Renal pelvis (tissue), 4 donors: Measurements from ENCODE around the gene ACTR1A. TPM values are rescaled to one million over a fixed set of nuclear protein-coding genes. Genes with fewer than 3 reads are reported as not detected.
"Not testable (repeated sequence)": the region's sequence is repeated elsewhere in the genome, so short reads cannot be mapped to it uniquely, and the experiment has no call there.

ENCODE experiments used
- DNase-seq: peaks from one replicate; pipeline ENCODE4 v3.0.0-alpha.2; 2013
- polyA plus RNA-seq, 3 donors: library from polyadenylated mRNA; unstranded; fragments of 120-200 nt; gene quantifications; one replicate each; pipeline ENCODE4 v1.2.1, GENCODE V29; 2013; ENCODE audit not compliant: insufficient read length in 3 of 3

ACTR1A gene
- polyA plus RNA-seq, 3 donors = 78.4 to 96.4 (median 79.2) TPM

DNA sequence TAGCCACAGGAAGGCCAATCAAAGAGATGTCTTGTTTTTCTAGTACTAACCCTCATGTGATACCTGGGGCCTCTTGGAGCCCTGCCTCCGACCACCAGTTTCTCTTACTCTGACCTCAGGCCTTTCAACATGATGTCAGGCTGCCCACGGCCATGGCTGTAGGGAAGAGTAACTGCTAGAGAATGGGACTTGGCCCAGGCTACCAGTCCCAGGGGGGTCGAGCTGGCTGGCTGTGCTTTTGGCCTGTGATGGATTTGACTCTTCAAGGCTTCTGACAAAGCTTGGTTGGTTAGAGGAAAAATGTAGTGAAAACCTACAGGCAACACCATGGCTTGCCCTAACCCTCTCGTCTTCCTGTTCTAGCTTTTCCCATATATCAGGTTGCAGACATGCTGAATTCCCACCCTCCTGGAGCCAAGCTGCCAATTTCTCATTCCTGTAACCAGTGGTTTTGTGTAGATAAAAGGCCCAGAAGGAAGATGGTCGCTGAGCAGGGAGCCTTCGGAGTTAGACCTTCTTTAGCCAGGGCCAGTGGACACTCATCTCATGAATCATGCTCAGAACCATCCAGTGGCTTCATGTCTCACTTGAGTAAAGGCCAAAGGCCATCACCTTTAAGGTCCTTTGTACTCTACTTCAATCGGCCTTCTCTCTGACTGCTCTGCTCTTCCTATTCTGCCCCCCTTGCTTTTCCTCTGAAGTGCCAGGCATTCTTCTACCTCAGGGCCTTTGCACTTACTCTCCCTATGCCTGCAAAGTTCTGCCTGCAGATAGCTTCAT lies 20.9 kb upstream of the ACTR1A start:
- DNase-seq = no peak

DNA sequence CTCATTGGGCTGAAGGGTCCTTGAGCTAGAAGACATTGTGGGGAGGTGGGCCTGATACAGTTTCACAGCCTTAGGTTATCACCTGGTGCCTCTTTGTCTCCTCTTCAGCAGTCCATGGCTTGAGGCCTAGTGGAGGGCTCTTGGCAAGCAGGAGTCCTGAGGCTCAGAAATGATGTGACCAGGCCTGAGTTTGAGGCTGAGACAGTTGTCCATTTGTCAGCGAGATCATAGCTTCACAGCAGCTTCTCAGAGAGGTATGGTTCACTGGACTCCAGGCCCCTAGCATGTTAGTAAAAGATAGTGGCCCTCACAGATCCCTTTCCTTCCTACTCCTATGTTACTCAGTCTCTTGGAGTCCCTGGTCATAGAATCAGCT lies 20.4 kb upstream of the ACTR1A start:
- no peak for DNase-seq

DNA sequence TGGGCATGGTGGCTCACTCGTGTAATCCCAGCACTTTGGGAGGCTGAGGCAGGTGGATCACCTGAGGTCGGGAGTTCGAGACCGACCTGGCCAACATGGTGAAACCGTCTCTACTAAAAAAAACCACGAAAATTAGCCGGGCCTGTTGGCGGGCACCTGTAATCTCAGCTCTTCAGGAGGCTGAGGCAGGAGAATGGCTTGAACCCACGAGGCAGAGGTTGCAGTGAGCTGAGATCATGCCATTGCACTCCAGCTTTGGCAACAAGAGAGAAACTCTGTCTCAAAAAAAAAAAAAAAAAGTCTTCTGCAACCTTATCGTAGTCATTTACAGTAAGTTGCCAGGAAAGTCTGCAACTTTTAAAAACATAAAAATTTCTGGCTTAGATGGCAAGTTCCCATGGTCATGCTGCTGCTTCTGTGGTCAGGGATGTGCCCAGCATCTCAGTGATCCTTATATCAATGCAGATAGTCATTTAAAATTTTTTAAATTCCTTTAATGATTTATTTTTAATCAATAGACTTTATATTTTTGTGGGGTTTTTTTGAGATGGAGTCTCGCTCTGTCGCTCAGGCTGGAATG lies 16.8 kb upstream of the ACTR1A start:
- DNase-seq = no peak

DNA sequence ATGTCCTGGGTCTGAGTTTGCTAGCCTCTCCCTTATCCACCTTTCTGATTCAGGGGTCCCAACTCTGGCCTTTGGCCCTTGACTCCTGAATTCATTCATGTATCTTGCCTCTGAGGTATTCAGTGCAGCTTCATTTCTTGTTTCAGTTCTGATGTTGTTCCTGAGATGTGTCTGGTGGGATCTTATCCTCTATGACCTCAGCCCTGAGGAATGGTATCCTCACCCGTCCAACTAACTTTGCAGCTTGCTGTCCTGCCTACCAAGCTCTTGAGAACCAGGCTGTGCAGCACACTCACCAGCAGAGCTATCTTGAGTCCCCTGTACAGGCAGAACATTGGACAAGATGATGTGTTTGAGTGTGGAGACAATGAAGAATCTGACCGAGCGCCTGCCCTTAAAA lies 15.0 kb upstream of the ACTR1A start:
- DNase-seq = no peak

DNA sequence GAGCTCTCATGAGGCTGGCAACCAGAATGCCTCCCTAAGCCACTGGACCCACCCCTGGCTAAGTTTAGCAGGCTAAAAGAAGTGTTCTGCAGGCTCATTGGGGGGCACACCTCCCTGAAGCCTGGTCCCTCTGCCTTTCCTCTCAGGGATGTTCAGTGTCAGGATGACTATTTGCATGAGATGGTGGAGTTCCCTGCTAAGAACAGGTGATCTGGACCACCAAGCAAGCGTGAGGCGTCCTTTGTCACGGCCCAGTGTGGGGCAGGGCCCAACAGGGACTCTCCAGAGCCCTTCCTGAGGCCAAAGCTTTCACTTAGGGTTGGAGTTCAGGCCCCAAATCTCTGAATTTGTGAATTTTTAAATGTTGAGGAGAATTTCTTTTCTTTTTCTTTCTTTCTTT lies 13.2 kb upstream of the ACTR1A start:
- DNase-seq = no peak

DNA sequence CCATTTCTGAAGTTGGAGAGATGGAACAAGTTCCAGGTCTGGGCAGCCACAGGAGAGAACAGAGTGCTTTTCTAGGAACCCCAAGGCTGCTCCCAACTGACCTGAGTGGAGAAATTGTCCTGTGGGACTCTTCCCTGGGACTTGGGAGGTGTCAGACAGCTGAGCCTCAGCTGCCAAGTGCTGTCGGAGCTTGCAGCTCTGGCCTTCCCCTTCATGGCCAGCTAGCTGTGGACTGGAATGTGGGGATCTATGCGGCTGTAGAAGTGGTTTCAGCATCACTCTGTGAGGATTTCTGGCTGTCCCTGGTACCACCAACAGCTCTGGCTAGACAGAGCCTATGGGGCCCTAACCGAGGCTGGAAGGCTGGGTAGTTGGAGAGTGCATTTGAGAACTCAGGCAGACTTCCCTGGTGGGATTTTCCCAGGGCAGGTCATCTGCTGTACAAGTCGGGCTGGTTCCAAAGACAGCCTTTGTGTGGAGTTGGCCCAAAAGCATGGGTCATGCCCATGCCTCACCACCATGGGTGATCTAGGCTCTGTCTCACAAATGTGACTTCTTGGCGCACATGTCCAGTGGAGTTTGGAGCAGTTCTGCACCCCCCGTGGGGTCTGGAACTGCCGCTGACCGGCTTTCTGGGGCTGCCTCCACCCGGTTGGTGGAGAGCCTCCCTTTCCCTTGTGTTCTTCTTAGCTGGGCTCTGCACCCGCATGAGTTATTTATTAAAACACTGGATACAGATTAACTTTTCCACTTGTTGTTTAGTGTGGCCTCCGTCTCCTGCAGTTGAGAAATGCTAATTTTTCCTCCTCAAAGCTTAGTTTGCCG lies 12.2 kb upstream of the ACTR1A start:
- DNase-seq = peak; percentile 42

DNA sequence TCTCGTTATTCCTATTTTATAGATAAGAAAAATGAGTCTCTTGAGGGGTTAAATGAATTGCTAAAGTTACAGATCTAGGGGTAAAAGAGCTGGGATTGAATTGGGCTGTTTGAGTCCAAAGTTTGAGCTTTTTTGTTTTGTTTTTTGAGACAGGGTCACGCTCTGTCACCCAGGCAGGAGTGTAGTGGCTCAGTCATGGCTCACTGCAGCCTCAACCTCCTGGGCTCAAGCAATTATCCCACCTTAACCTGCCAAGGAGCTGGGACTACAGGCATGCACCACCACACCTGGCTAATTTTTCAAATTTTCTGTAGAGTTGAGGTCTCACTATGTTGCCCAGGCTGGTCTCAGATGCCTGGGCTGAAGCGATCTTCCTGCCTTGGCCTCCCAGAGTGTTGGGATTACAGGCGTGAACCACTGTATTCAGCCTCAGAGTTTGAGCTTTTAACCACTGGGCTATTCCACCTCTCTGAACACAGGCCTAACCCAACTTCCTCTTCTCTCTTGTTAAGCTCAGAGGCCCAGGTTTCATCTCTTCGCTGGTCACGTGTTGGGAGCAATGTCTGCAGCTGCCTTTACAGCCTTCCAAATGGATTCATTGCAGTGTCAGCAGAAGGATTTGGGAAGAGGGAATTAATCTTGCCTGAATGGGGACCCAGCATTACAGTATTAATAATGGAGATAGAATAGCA lies 9.2 kb upstream of the ACTR1A start:
- DNase-seq = no peak

DNA sequence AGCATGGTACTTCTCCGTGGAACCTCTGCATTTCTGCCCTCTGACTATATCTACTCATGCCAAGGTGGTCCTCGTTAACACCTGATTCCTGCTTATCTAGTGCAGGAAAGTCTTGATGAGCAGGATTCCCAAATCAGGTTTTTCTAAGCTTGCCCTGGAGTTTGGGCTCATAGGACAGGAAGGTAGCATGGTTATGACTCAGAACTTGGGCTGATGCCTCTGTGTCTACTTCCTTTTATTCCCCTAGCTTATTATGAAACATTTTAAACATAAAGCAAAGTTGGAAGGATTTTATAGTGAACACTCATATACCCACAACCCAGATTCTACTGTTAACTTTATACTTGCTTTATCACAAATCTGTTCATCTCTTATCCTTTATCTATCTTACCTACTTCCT lies 6.9 kb upstream of the ACTR1A start:
- DNase-seq = no peak

DNA sequence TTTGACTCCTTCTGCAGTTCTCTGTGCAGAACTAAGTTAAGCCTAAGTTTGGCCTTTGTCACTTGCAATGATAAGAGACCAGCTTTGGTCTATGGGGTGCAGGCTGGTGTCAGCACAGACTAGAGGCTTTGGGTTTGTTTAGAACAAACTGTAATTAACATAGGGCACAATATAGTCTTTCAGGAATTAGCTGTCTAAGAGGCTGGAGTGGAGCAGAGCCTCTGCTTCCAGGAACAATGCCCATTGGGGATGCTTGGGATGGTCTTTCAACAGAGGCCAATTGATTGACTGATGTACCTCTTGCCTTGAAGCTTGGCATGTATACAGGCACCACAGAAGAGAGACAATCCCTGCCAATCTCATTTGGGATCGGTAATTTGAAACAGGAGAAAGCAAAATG lies 6.0 kb upstream of the ACTR1A start:
- DNase-seq = no peak

DNA sequence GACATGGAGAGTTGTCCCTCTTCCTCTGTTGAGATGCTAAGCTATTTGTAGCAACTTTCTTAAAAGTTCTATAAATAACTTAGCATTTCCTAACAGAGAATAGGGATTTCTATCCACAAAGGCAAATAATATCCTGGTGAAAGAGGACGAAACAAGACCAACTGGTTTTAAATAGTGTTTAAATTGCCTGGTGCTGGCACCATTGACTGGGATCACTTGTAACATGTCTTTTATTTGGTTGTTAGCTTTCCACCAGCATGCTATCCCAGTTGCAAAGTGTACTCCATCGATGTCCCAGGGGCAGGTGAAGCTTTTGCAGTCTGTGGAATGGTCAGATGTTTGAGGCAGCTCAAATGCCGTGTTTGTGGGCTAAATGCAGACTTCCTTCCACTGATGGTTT lies 5.0 kb upstream of the ACTR1A start:
- DNase-seq = no peak

DNA sequence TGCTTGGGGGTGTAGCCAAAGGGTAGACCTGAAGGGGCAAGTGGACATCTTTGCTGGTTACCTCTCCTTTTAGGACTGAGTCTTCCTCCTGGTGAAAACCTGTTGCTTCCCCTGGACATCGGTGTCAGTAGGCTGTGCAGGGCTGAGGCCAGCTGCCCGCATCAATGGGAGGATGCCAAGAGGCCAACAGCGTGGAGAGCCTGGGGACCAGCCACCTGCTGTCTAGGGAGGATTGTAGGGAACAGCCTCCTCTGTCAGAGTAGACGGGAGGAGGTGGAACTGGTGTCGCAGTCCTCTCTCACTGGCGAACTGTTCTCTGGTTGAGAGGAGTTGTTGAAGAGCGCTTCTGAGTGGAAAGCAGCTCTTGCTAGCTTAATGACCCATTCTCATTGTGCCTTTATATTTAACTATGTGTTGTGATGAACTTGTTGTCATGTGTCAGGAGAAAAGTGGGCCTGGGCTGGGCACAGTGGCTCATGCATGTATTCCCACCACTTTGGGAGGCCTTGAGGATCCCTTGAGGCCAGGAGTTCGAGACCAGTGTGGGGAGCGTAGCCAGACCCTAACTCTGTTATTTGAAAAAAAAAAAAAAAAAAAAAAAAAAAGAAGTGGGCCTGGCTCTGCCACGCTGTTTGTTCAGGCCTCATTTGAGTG lies 3.1 kb upstream of the ACTR1A start:
- no peak for DNase-seq

DNA sequence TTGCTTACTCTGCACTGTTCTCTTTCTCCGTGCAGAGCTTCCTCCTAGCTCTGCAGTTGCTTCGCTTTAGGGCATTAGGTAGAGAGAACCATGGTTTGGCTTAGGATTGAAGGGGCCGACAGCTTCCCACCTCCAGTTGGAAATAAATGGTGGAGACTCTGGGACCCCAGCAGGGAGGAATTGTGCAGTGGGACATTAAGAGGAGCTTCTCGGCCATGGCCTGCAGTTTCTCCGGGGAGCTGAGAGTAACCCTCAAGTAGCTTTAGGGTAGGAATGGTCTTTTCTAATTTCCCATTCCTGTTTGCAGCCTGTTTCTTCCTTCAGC lies 2.4 kb upstream of the ACTR1A start:
- DNase-seq = no peak

DNA sequence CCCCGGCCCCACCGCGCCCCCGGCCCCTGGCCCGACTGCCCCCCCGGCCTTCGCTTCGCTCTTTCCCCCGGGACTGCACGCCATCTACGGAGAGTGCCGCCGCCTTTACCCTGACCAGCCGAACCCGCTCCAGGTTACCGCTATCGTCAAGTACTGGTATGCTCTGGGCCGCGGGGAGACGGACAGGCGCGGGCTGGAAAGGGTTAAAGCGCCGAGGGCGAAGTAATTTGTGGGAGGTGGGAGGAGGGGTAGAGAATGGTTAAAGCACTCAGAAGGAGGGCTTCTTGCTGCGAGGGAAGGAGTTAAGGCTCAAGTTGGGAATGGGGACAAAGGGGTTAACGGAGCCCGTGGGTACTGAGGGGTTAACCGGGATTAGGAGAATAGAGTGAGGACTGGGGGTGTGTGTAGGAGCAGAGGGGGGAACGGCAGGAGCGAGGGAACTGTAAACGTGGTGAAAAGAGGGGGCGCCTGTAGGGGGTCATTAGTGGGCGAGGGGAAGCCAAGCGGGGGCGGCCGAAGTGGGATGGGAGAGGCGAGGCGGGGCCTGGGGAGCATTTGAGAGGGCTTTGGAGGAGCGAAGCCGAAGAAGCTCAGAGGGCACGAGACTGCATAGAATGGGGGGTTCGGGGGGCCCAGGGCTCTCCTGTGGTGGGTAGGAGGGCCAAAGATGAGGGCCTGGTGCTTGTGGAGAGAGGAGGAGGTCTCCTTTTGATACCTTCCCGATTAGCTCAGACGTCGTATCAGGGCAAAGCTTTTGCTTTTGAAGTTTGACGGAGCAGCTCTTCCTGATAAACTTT lies 1.9 kb upstream of the ACTR1A start:
- DNase-seq = peak; percentile 43

DNA sequence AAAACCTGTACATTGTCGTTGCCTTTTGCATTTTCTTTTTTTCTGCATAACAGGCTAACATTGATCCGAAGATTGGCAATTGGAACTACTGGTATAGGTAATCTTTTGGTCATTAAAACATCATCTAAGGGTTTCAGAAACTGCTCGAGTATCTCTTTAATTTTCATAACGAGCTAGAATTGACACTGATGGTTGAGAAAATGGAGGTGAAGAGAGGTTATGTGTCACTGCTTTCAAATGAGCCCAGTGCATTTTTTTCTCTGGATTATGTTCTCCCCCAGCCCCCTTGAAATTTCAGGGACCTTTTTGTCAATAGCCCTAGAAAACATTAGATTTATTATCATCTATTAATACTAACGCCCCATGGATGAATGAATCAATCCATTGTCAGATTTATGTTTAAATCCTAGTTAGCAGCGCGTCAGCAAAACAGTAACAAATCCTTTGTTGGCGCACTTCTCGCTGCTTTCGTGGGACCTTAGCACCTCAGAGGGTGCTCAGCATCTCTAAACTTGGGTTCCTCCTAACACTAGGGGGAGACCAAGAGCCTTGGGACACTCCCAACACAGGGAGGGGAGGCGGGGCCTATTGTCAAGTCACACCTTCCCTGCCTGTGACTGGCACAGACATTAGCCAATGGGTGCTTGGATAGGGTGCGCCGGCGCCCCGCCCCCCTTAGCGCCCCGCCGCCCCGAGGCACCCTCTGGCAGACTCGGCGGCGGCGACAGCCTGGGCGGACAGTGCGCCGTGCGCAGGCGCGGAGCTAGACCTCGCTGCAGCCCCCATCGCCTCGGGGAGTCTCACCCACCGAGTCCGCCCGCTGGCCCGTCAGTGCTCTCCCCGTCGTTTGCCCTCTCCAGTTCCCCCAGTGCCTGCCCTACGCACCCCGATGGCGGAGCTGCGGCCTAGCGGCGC lies 1.0 kb upstream of the ACTR1A start, which contains the start of gene SUFU:
TSS of gene SUFU (plus strand) at position 709 of the 915 bp plus-strand sequence. CDS start at position 890, 181 bp downstream.
- peak; percentile 99 for DNase-seq

DNA sequence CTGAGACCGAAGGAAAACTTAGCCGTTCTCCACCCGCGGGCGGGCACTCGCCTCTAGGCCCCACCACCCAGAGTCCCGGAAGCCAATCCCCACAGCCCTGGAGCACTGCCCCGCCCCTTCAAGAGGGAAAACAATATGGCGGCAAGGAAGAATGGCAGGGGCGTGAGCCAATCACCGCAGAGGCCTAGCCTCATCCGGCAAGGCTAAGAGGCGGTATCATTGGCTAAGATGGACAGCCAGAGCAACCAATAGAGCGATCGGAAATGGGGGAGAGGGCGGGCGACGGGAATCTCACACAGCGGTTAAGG lies 529 bp downstream of the ACTR1A start:
- DNase-seq = peak; percentile 99

DNA sequence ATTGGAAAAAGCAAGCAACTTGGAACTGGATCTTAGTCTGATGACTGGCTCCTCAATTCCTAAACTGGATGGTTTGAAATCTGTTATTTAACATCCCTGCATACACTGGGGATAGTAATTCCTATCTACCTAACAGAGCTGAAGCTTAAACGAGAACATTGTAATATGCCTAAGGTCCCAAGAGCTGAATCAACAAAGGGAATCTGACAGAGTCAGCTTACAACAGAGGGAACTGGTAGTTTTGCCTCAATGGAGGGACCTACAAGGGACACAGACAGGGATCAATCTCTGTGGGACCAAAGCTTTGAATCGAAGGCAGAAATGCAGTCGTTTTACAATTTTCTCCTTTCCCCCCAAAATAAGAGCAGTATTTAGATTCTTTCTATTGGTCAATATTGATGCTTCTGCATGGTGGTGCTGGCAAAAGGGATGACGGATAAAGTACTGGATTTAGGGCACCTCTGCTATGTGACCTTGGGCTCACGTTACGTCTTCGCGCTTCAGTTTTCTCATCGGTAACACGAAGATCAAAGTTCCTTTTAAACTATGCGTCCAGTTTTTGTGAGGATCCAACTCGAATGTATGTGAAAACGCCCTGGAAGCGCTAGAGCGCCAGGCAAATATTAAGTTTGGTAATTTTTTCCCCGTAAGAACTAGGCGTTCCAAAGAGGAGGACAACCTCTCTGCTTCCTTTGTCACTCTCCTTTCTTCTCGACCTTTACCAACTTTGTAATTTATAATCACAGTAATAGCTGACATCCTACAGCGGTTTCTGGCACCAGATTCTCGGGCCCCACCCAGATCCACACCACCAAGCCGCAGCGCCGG lies 1.1 kb downstream of the ACTR1A start:
- no peak for DNase-seq

DNA sequence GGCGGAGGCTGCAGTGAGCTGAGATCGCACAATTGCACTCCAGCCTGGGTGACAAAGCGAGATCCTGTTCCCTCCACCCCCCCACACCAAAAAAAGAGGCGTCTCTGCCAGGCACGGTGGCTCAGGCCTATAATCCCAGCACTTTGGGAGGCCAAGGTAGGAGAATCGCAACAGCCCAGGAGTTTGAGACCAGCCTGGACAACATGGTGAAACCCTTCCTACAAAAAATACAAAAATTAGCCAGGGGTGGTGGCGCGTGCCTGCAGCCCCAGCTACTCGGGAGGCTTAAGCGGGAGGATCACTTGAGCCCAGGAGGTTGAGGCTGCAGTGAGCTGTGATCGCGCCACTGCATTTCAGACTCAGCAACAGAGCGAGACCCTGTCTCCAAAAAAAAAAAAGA lies 1.8 kb downstream of the ACTR1A start:
- not testable (repeated sequence) for DNase-seq

DNA sequence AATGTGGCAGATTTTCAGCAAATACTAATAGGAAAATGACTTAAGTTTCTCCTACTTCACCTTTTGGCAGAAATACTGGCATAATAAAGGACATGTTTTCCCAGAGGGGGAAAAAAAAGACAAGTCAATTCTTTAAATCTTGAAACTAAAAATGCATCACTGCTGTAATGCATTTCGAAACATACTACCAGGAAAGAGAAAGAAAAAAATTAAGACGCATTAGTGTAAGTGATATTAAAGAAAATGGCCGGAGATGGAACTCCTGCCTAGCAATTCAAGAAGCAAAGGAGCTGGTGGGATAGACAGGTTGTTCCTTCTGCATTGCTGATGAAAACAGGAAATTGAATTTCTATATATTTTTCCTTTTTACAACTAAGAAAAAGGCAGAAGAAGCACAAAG lies 3.2 kb downstream of the ACTR1A start:
- no peak for DNase-seq

DNA sequence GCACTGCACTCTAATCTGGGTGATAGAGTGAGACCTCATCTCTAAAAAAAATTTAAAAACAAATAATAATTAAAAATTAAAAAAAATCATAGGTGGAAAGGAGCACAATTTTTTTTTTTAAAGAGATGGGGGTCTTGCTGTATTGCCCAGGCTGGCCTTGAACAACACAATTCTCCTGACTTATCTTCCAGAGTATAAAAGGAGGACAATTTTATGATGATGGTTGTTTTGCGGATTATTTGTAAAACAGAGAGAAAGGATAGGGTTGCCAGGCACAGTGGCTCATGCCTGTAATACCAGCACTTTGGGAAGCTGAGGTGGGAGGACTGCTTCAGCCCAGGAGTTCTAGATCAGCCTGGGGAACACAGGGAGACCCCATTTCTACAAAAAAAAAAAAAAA lies 5.0 kb downstream of the ACTR1A start:
- no peak for DNase-seq
